Activated gamma-delta T cell (primary cell): Measurements from ENCODE around the gene ARL8A.

Experiments used
- DNase-seq: peaks from one replicate; lab custom pipeline; 2025; lab: John Stamatoyannopoulos, UW

The ARL8A gene

GRCh38 chr1:202135221-202135721 lies 9.3 kb downstream of the ARL8A start:
- DNase-seq, result no peak

- DNase-seq, result no peak
Measured at GRCh38 chr1:202134645-202135172, 9.8 kb downstream of the ARL8A start.

GRCh38 chr1:202133989-202134388 lies 10.5 kb downstream of the ARL8A start:
- no peak for DNase-seq

GRCh38 chr1:202133496-202133895 lies 11.0 kb downstream of the ARL8A start:
- DNase-seq, result no peak

DNA sequence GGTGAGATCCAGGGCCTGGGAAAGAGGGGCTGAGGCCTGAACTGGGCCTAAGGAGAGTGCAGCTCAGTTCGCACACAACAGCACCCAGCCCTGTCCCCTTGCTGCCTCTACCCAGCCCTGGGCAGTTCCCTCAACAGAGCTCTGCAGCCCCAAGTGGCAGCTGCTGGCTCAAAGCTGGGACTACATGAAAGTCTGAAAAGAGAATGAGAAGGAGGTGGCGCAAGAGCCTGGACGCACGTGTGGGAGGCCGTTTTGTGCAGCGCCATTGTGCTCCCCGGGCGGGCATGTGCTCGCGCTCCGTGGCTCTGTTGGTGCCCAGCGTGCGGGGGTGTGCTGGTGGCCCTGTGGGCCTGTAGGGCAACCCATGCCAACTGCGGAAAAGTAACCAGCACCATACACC lies 11.5 kb downstream of the ARL8A start:
- DNase-seq, result no peak

GRCh38 chr1:202131956-202132821 lies 12.3 kb downstream of the ARL8A start:
- no peak for DNase-seq

GRCh38 chr1:202130816-202131522 lies 13.6 kb downstream of the ARL8A start:
- no peak for DNase-seq

GRCh38 chr1:202130297-202130721 lies 14.2 kb downstream of the ARL8A start:
- no peak for DNase-seq

- DNase-seq, result no peak
Measured at GRCh38 chr1:202129453-202130296, 14.9 kb downstream of the ARL8A start.

DNA sequence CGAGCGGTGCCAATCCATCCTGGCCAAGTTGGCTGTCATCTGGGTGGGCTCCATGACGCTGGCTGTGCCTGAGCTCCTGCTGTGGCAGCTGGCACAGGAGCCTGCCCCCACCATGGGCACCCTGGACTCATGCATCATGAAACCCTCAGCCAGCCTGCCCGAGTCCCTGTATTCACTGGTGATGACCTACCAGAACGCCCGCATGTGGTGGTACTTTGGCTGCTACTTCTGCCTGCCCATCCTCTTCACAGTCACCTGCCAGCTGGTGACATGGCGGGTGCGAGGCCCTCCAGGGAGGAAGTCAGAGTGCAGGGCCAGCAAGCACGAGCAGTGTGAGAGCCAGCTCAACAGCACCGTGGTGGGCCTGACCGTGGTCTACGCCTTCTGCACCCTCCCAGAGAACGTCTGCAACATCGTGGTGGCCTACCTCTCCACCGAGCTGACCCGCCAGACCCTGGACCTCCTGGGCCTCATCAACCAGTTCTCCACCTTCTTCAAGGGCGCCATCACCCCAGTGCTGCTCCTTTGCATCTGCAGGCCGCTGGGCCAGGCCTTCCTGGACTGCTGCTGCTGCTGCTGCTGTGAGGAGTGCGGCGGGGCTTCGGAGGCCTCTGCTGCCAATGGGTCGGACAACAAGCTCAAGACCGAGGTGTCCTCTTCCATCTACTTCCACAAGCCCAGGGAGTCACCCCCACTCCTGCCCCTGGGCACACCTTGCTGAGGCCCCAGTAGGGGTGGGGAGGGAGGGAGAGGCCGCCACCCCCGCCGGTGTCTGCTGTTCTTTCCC lies 16.5 kb downstream of the ARL8A start:
- no peak for DNase-seq

- no peak for DNase-seq
Measured at GRCh38 chr1:202127061-202127460, 17.5 kb downstream of the ARL8A start.

GRCh38 chr1:202126426-202126825 lies 18.1 kb downstream of the ARL8A start:
- DNase-seq, result no peak

DNA sequence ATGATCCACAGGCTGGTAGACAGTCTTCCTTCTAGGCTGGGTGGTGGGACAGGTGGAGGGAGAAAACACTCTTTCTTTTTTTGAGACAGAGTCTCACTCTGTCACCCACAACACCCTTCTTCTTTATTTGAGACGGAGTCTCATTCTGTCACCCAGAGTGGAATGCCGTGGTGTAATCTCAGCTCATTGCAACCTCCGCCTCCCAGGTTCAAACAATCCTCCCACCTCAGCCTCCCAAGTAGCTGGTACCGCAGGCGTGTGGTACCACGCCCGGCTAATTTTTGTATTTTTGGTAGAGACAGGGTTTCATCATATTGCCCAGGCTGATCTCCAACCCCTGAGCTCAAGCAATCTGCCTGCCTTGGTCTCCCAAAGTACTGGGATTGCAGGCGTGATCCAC lies 18.9 kb downstream of the ARL8A start:
- DNase-seq, result no peak

GRCh38 chr1:202124142-202124541 lies 20.4 kb downstream of the ARL8A start:
- DNase-seq, result no peak

DNA sequence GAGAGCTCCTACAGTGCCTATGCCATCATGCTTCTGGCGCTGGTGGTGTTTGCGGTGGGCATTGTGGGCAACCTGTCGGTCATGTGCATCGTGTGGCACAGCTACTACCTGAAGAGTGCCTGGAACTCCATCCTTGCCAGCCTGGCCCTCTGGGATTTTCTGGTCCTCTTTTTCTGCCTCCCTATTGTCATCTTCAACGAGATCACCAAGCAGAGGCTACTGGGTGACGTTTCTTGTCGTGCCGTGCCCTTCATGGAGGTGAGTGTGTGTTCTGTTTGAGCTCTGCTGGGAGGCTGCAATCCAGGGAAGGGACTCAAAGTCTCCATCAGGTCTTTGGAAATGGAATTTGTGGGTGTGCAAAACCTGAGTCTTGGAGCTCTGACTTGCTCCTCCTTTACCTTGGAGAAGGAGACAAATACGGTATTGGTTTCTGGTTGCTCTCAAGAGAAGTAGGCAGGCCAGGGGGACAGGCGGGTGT lies 21.2 kb downstream of the ARL8A start:
- DNase-seq, result no peak

- DNase-seq, result no peak
Measured at GRCh38 chr1:202122639-202123335, 21.8 kb downstream of the ARL8A start, which contains the start of gene GPR37L1. TSS of gene GPR37L1 (plus strand) at chr1:202122917. CDS start at chr1:202122964, 47 bp downstream.

- no peak for DNase-seq
Measured at GRCh38 chr1:202121006-202121405, 23.5 kb downstream of the ARL8A start.

- DNase-seq, result no peak
Measured at GRCh38 chr1:202117898-202118371, 26.6 kb downstream of the ARL8A start.

GRCh38 chr1:202116287-202116686 lies 28.2 kb downstream of the ARL8A start:
- DNase-seq, result no peak
